LNCaP clone FGC (cell line): ENCODE data around the gene METTL4.

Experiments
- DNase-seq: peaks from one replicate; pipeline ENCODE4 v3.0.0-alpha.2; 2011; ENCODE audit warnings: low read depth
- H3K4me3 ChIP-seq: 2 replicates; pipeline ENCODE4 v1.5.1; 2011; ENCODE audit warnings: mild to moderate bottlenecking, low read depth, low read length, control low read depth
- CTCF ChIP-seq: IDR thresholded peaks from 2 replicates; pipeline ENCODE4 v1.5.1; 2012; ENCODE audit warnings: mild to moderate bottlenecking; ENCODE audit not compliant: control insufficient read depth, insufficient read depth; ENCODE audit errors: extremely low read depth

The METTL4 gene

DNA sequence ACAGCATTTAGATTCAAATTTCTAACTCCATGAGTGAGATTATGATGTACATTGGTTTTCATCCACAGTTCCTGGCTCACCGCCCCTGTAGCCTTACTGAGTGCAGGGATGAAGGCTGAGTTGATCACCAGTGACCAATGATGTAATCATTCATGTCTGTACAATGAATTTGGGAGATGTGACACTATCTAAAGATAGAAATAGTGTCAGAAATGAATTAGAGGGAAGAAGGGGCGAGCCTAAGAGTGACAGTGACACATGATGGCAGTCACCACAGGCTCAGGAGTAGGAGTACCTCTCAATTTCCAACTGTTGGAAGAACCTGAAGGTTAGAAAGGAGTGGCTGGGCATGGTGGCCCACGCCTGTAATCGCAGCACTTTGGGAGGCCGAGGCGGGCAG, 3.2 kb downstream of the METTL4 start:
- no peak for TF ChIP-seq CTCF
- DNase-seq: no peak
- H3K4me3 ChIP-seq: no peak overlapping the region

DNA sequence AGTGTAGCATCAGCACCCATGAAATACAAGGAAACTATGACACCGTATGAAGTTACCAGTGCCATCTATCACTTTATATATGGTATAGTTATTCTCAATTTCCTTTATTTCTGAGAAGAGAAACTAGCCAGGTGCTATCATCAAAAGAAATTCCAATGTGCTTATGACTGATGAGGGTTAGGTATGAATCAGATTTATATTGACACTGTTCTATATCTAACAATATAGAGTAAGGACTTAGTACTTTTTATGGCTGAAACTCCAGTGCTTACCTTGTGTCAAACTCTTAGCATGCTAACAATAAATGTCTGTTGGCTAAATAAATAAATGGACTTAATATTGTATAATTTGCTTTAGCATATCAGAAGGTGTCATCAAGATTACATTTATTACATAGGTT, 6.9 kb downstream of the METTL4 start:
- DNase-seq: no peak
- no peak overlapping the region for H3K4me3 ChIP-seq
- TF ChIP-seq CTCF: no peak

- no peak for DNase-seq
These were observed 12.1 kb downstream of the METTL4 start for GRCh38 chr18:2559249-2559648.

GRCh38 chr18:2557536-2557935, 13.8 kb downstream of the METTL4 start:
- no peak for DNase-seq
- H3K4me3 ChIP-seq: no peak overlapping the region
- no peak for TF ChIP-seq CTCF

More at GRCh38 chr18:2559249-2559648, 12.1 kb downstream of the METTL4 start:
- no peak for TF ChIP-seq CTCF
- H3K4me3 ChIP-seq: no peak overlapping the region

GRCh38 chr18:2555895-2556294, 15.4 kb downstream of the METTL4 start:
- no peak for DNase-seq
- H3K4me3 ChIP-seq: no peak overlapping the region
- no peak for TF ChIP-seq CTCF

DNA sequence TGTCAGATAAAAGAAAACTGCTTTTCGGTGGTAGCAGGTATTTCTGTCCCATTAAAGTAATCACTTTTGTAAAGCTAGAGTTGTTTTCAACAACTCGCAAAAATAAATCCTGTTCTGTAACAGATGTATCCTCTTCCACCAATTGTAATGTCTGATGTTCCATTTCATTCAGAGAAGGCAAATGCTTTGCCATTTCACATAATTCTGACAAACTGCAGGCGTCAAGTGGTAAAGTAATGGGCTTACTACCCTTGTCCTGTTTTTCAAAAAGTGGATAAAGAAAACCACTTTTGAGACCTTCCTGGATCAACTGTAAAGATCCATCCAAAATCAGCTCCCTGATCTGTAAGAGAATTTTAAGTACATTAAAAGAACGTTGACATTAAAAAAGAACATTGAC, 16.6 kb downstream of the METTL4 start:
- no peak overlapping the region for H3K4me3 ChIP-seq
- no peak for TF ChIP-seq CTCF
- no peak for DNase-seq

GRCh38 chr18:2551425-2551824, 19.9 kb downstream of the METTL4 start:
- no peak for DNase-seq
- no peak for TF ChIP-seq CTCF
- no peak overlapping the region for H3K4me3 ChIP-seq
